HG02938 (cell line): ENCODE results near the gene NCAN.

ENCODE experiments used
- ATAC-seq: cut with Tn5 transposase; IDR thresholded peaks from one replicate; pipeline ENCODE4 v1.9.1; 2021; ENCODE audit warnings: mild to moderate bottlenecking, moderate library complexity; ENCODE audit not compliant: unreplicated experiment

NCAN gene

GRCh38 chr19:19258589-19259338, 47.0 kb downstream of the NCAN start:
- no peak for ATAC-seq

- no peak for ATAC-seq
Measured at GRCh38 chr19:19259741-19260140, 48.0 kb downstream of the NCAN start.

- no peak for ATAC-seq
Measured at GRCh38 chr19:19260417-19261214, 48.9 kb downstream of the NCAN start.

- no peak for ATAC-seq
Measured at GRCh38 chr19:19261350-19262189, 49.8 kb downstream of the NCAN start.

- no peak for ATAC-seq
Measured at GRCh38 chr19:19262190-19263057, 50.7 kb downstream of the NCAN start.

- no peak for ATAC-seq
Measured at GRCh38 chr19:19263886-19264487, 52.2 kb downstream of the NCAN start.

GRCh38 chr19:19267305-19267704, 55.5 kb downstream of the NCAN start:
- no peak for ATAC-seq

GRCh38 chr19:19268453-19269385, 57.0 kb downstream of the NCAN start:
- no peak for ATAC-seq

GRCh38 chr19:19269952-19270694, 58.4 kb downstream of the NCAN start:
- no peak for ATAC-seq

- no peak for ATAC-seq
Measured at GRCh38 chr19:19270749-19271571, 59.2 kb downstream of the NCAN start.

GRCh38 chr19:19271828-19272599, 60.3 kb downstream of the NCAN start:
- ATAC-seq: no peak

GRCh38 chr19:19274146-19274545, 62.4 kb downstream of the NCAN start:
- ATAC-seq: no peak

GRCh38 chr19:19274716-19275565, 63.2 kb downstream of the NCAN start:
- ATAC-seq: no peak

GRCh38 chr19:19276386-19276785, 64.6 kb downstream of the NCAN start:
- no peak for ATAC-seq

GRCh38 chr19:19276851-19277250, 65.1 kb downstream of the NCAN start:
- ATAC-seq: no peak

GRCh38 chr19:19278315-19278714, 66.6 kb downstream of the NCAN start:
- ATAC-seq: no peak
